ENCODE data around the gene CPZ.

The CPZ gene

DNA sequence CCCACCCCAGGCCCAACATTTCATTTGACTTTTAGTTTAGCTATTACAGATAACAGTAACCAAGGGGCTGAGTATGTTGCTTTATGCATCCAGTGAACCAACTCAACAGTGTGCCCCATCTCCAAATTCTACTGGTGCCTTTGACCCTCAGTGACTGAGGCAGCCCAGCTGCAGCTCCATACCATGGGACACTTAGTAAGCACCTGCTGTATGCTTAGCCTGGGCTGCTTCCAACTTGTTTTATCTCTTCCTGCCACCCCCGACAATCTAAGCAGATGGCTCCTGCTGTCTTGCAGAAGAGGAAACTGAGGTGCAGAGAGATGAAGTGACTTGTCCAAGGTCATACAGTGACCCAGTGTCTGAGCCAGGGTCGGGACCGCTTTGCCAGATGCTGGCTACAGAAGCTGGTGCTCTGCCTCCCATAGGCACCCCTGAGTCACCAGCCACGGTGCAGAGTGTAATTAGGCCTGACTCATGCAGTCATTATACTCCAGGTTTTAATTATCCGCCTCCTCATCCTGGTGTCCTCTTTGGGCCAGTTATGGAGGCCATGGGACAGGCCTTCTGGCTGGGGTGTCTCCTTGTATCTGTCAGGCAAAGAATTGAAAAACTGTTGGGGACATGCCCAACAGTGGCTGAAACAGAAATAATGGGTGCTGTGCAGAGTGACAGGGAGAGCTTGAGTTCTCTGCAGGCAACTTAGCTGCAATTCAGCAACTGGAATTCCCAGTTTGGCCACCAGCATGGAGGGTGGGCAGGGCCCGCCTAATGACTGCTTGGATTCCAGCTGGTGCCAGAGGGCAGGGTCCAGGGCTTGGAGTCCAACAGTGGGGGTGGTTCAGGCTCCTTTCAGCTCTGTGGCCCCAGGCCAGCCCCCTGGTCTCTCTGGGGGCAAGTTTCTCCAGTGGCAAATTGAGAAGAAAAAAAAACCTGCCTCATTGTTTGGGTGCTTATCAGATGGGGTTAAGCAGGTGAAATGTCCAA lies 20.6 kb upstream of the CPZ start:
- Histone ChIP-seq H3K9me2 (ENCODE audit: low read depth, low read length) (no peaks in the 10 kb centered on the region), H3K4me2 (ENCODE audit: low read length) (no peak overlapping the region)
- TF ChIP-seq CTCF (IDR thresholded peaks at IDR 0.05; ENCODE audit: low read length), result no peak
- TF ChIP-seq EZH2 (IDR thresholded peaks at IDR 0.05; ENCODE audit: borderline replicate concordance, low read length), result no peak

DNA sequence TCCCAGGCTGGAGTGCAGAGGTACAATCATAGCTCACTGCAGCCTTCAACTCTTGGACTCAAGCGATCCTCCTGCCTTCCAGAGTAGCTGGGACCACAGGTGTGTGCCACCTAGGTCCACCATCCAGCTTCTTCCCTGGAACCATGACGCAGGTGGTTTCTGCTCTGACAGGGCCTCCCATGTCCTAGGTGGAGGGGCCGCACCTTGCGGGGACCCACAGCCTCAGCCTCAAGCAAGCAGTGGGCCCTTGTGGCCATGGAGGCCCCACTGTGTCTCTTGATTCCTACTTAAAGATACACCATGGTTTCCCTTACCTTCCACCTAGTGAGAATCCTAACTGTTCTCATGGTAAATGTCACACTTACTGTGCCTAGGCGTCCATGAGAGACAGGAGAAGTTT lies 19.3 kb upstream of the CPZ start:
- Histone ChIP-seq H3K9me2 (ENCODE audit: low read depth, low read length) (no peaks in the 10 kb centered on the region), H3K9me3 (ENCODE audit: low read length) (no peaks in the 10 kb centered on the region), H3K36me3 (ENCODE audit: insufficient read depth, low read length) (no peaks in the 10 kb centered on the region), H3K9ac (ENCODE audit: low read length) (no peak overlapping the region), H3K79me2 (ENCODE audit: insufficient read depth, low read length) (no peaks in the 10 kb centered on the region), H4K20me1 (ENCODE audit: insufficient read depth, low read length) (no peaks in the 10 kb centered on the region), H3K27ac (ENCODE audit: low read depth, low read length, poor library complexity, severe bottlenecking) (no peak overlapping the region), H3K27me3 (ENCODE audit: insufficient read depth, low read length) (no peaks in the 10 kb centered on the region), H3K4me1 (ENCODE audit: insufficient read depth, low read length, severe bottlenecking) (no peaks in the 10 kb centered on the region), H3K4me2 (ENCODE audit: low read length) (no peak overlapping the region), H3F3A (ENCODE audit: insufficient read depth, low read length) (no peaks in the 10 kb centered on the region), H2AFZ (ENCODE audit: low read length) (no peak overlapping the region), H3K4me3 (ENCODE audit: low read depth, low read length, poor library complexity, severe bottlenecking) (no peak overlapping the region)
- TF ChIP-seq EZH2 (IDR thresholded peaks at IDR 0.05; ENCODE audit: borderline replicate concordance, low read length) (no peak), CTCF (IDR thresholded peaks at IDR 0.05; ENCODE audit: low read length) (no peak)

More for the DNA sequence above, 20.6 kb upstream of the CPZ start:
- Histone ChIP-seq H3K9me3 (ENCODE audit: low read length) (no peaks in the 10 kb centered on the region), H3K79me2 (ENCODE audit: insufficient read depth, low read length) (no peaks in the 10 kb centered on the region), H4K20me1 (ENCODE audit: insufficient read depth, low read length) (no peaks in the 10 kb centered on the region), H3F3A (ENCODE audit: insufficient read depth, low read length) (no peaks in the 10 kb centered on the region), H3K9ac (ENCODE audit: low read length) (no peak overlapping the region), H3K27ac (ENCODE audit: low read depth, low read length, poor library complexity, severe bottlenecking) (no peak overlapping the region), H2AFZ (ENCODE audit: low read length) (no peak overlapping the region), H3K4me3 (ENCODE audit: low read depth, low read length, poor library complexity, severe bottlenecking) (no peak overlapping the region), H3K27me3 (ENCODE audit: insufficient read depth, low read length) (no peaks in the 10 kb centered on the region), H3K36me3 (ENCODE audit: insufficient read depth, low read length) (no peaks in the 10 kb centered on the region), H3K4me1 (ENCODE audit: insufficient read depth, low read length, severe bottlenecking) (no peaks in the 10 kb centered on the region)

DNA sequence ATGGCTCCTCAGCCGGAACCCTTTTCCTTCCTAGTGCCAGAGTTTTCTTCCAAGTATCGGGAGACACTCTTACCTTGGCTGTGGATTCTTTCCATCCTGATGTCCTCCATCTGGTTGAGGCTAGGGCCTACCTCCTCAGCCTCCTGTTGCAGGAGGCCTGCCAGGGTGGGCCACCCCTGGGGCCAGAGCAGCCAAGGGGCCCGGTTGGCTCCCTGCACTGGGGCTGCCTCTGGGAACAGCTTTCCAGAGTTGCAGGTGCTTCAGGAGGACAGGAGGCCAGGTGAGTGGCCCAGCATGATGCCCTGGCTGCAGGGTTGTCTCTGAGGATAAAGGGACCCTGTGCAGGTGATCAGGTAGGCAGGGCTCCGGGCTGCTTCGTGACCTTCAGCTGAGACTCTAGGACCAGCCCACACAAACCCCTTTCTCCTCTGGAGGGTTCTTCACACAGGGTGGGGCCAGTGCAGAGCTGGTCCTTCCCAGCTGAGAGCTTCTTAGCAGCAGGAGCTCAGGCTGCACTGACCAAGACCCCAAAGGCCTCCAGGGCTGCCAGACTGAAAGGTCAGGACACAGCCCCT lies 17.7 kb upstream of the CPZ start:
- H3K4me3 ChIP-seq (ENCODE audit: low read depth, low read length, poor library complexity, severe bottlenecking), result no peak overlapping the region
- H3K4me2 ChIP-seq (ENCODE audit: low read length), result no peak overlapping the region
- H3K36me3 ChIP-seq (ENCODE audit: insufficient read depth, low read length), result no peaks in the 10 kb centered on the region
- TF ChIP-seq EZH2 (IDR thresholded peaks at IDR 0.05; ENCODE audit: borderline replicate concordance, low read length) (no peak), CTCF (IDR thresholded peaks at IDR 0.05; ENCODE audit: low read length) (no peak)
- H3K27ac ChIP-seq (ENCODE audit: low read depth, low read length, poor library complexity, severe bottlenecking), result no peak overlapping the region
- H3K27me3 ChIP-seq (ENCODE audit: insufficient read depth, low read length), result no peaks in the 10 kb centered on the region
- H3K9me3 ChIP-seq (ENCODE audit: low read length), result no peaks in the 10 kb centered on the region
- H3F3A ChIP-seq (ENCODE audit: insufficient read depth, low read length), result no peaks in the 10 kb centered on the region
- H2AFZ ChIP-seq (ENCODE audit: low read length), result no peak overlapping the region
- no peaks in the 10 kb centered on the region for H3K4me1 ChIP-seq (ENCODE audit: insufficient read depth, low read length, severe bottlenecking)
- no peaks in the 10 kb centered on the region for H3K9me2 ChIP-seq (ENCODE audit: low read depth, low read length)
- H4K20me1 ChIP-seq (ENCODE audit: insufficient read depth, low read length), result no peaks in the 10 kb centered on the region
- H3K9ac ChIP-seq (ENCODE audit: low read length), result no peak overlapping the region
- no peaks in the 10 kb centered on the region for H3K79me2 ChIP-seq (ENCODE audit: insufficient read depth, low read length)

Data from OCI-LY1 (cell line).